Measurements from ENCODE around the gene ERGIC3.

ERGIC3 gene

GRCh38 chr20:35586751-35587425, 45.0 kb downstream of the ERGIC3 start:
- no peak for TF ChIP-seq POLR2AphosphoS5 (IDR thresholded peaks at IDR 0.05; ENCODE audit: low read depth, low read length)
- TF ChIP-seq POLR2A (IDR thresholded peaks at IDR 0.05; ENCODE audit: low read depth, low read length): no peak
- no peak for TF ChIP-seq TAF1 (IDR thresholded peaks at IDR 0.05; ENCODE audit: borderline replicate concordance, low read depth, low read length)
- DNase-seq (ENCODE audit: insufficient read length): no peak
- FAIRE-seq: no peak

DNA sequence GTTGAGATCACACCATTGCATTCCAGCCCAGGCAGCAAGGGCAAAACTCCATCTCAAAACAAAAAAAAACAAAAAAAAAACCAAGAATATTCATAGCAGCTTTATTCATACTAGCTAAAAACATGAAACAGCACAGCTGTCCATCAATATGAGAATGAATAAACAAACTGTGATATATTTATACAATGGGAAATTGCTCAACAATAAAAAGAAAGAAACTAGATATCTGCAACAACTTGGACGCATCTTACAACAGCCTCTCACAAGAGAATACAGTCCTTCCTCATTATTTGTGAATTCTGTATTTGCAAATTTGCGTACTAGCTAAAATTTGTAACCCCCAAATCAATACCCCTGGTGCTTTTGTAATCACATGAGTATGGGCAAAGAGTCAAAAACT, 45.6 kb downstream of the ERGIC3 start:
- DNase-seq (ENCODE audit: insufficient read length) (no peak), FAIRE-seq (no peak)
- TF ChIP-seq TAF1 (IDR thresholded peaks at IDR 0.05; ENCODE audit: borderline replicate concordance, low read depth, low read length) (no peak), POLR2A (IDR thresholded peaks at IDR 0.05; ENCODE audit: low read depth, low read length) (no peak), POLR2AphosphoS5 (IDR thresholded peaks at IDR 0.05; ENCODE audit: low read depth, low read length) (no peak)

DNA sequence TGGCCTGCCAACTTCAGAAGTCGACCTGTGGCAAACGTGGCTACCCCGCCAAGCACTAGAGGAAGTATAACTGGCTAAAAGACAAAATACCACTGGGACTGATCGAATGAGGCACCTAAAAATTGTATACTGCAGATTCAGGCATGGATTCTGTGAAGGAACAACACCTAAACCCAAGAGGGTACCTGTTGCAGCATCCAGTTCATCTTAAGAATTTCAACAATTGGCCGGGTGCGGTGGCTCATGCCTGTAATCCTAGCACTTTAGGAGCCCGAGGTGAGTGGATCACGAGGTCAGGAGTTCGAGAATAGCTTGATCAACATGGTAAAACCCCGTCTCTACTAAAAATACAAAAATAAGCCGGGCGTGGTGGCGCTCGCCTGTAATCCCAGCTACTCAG, 46.5 kb downstream of the ERGIC3 start:
- FAIRE-seq: no peak
- TF ChIP-seq POLR2AphosphoS5 (IDR thresholded peaks at IDR 0.05; ENCODE audit: low read depth, low read length): no peak
- no peak for TF ChIP-seq TAF1 (IDR thresholded peaks at IDR 0.05; ENCODE audit: borderline replicate concordance, low read depth, low read length)
- TF ChIP-seq POLR2A (IDR thresholded peaks at IDR 0.05; ENCODE audit: low read depth, low read length): no peak

DNA sequence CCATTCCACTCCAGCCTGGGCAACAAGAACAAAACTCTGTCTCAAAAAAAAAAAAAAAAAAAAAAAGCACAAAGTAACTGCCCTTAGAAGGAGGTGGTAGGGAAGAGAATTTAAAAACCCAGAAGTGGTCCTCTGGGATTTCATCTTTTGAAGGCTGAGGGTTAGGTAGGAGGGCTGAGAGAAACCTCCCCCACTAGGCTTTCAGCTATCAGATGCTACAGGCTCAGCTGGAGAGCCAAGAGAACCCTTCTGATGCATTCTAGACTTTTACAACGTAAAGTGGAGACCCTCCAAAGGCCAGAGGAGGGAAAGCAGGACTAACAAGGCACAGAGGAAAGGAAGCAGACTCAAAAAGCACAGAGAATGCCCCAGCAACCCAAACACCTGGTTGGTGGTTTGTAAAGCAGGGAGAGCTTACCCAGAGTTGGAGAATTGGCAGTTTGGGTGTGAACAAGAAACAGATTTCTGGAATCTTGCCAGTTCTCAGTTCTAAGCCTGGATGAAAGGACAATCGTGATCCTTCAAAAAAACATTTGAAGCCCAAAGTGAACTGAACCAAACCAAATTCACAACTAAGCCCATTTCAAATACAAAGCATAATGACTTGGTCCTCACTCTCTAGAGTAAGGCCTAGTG, 50.6 kb downstream of the ERGIC3 start:
- FAIRE-seq: no peak
- DNase-seq (ENCODE audit: insufficient read length): no peak
- no peak for TF ChIP-seq TAF1 (IDR thresholded peaks at IDR 0.05; ENCODE audit: borderline replicate concordance, low read depth, low read length)
- TF ChIP-seq POLR2AphosphoS5 (IDR thresholded peaks at IDR 0.05; ENCODE audit: low read depth, low read length): no peak
- TF ChIP-seq POLR2A (IDR thresholded peaks at IDR 0.05; ENCODE audit: low read depth, low read length): no peak

More for the DNA sequence above, 46.5 kb downstream of the ERGIC3 start:
- no peak for DNase-seq (ENCODE audit: insufficient read length)

- DNase-seq (ENCODE audit: insufficient read length) (no peak), FAIRE-seq (no peak)
- TF ChIP-seq POLR2AphosphoS5 (IDR thresholded peaks at IDR 0.05; ENCODE audit: low read depth, low read length) (no peak), POLR2A (IDR thresholded peaks at IDR 0.05; ENCODE audit: low read depth, low read length) (no peak), TAF1 (IDR thresholded peaks at IDR 0.05; ENCODE audit: borderline replicate concordance, low read depth, low read length) (no peak)
Observed at GRCh38 chr20:35595456-35595855, 53.6 kb downstream of the ERGIC3 start.

- no peak for DNase-seq (ENCODE audit: insufficient read length)
- no peak for TF ChIP-seq POLR2AphosphoS5 (IDR thresholded peaks at IDR 0.05; ENCODE audit: low read depth, low read length)
- TF ChIP-seq POLR2A (IDR thresholded peaks at IDR 0.05; ENCODE audit: low read depth, low read length): no peak
- no peak for TF ChIP-seq TAF1 (IDR thresholded peaks at IDR 0.05; ENCODE audit: borderline replicate concordance, low read depth, low read length)
- FAIRE-seq: no peak
Observed at GRCh38 chr20:35595901-35596300, 54.0 kb downstream of the ERGIC3 start.

DNA sequence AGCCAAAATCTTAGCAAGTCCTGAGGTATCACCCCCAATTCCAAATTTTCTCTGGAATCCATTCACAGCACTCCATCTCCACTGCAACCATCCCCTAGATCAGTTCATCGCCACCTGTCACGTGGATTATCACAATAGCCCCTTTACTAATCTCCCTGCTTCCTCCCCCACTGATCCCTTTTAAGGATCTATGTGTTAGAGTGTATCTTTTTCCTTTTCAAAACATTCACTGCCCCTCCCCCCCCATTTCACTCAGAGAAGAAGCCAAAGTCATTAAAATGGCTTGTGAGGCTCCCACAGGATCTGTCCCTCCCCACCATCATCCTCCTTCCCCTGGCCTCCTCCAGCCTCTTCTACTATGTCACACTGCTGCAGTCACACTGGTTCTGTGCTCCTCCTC, 55.3 kb downstream of the ERGIC3 start:
- FAIRE-seq: no peak

DNA sequence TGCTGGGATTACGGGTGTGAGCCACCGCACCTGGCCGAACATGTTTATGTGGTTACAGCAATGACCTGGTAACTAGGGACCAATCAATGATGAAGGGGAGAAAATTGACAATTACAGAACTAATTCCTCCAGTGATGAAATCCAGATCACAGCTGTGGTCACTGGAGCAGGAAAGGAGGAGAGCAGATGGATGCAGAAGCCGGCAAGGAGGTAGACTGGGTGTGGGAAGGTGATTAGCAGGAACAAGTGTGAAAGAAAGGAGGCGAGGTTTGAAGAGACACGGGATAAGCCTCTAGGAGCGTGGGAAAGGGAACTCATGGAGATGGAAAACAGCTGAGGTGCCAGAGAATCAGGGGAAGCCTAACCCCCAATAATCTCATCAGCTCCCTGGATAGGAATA, 56.6 kb downstream of the ERGIC3 start:
- DNase-seq (ENCODE audit: insufficient read length): no peak
- FAIRE-seq: no peak
- TF ChIP-seq POLR2A (IDR thresholded peaks at IDR 0.05; ENCODE audit: low read depth, low read length) (no peak), POLR2AphosphoS5 (IDR thresholded peaks at IDR 0.05; ENCODE audit: low read depth, low read length) (no peak), TAF1 (IDR thresholded peaks at IDR 0.05; ENCODE audit: borderline replicate concordance, low read depth, low read length) (no peak)

More for the DNA sequence above, 55.3 kb downstream of the ERGIC3 start:
- TF ChIP-seq POLR2AphosphoS5 (IDR thresholded peaks at IDR 0.05; ENCODE audit: low read depth, low read length): no peak
- no peak for TF ChIP-seq TAF1 (IDR thresholded peaks at IDR 0.05; ENCODE audit: borderline replicate concordance, low read depth, low read length)
- no peak for TF ChIP-seq POLR2A (IDR thresholded peaks at IDR 0.05; ENCODE audit: low read depth, low read length)
- DNase-seq (ENCODE audit: insufficient read length): no peak

DNA sequence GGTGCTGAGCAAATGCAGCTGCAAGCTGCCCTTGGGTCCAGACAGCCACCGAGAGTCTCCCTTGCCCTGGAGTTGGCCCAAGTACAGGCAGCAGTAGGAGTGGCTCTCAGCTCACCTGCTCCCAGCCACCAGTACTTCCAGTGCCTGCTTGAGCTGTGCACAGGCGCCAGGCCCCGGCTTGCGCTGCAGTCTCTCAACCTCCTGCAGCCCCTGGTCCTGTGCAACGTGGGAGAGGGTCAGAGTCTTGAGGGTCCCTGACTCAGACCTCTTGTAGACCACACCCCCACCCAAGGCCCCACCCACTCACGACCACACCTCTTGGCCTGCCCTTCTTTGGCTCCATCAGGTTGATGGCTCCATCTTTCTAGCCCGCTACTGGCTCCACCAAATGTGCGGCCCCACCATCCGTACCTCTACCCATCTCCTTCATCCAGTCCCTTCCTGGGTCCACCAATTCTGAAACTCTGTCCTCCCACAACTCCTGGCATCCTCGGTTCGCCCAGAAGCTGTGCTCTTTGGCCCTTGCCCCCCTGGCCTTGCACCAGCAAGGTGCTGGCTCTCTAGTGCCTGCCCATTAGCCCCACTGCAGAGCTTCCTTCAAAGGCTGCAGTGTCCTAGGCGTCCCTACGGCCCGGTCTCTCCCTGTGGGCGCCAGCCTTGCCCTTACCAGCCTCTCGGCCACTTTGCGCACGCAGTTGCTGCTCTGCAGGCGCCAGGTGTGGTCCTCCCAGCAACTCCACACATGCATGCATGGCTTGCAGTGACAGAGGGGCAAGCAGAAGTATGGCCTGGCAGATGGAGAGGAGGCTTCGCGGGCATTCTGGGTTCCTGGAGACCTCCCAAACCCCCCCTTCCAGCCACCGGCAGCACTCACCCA, 57.3 kb downstream of the ERGIC3 start:
- DNase-seq (ENCODE audit: insufficient read length) (no peak), FAIRE-seq (no peak)
- TF ChIP-seq POLR2AphosphoS5 (IDR thresholded peaks at IDR 0.05; ENCODE audit: low read depth, low read length) (no peak), POLR2A (IDR thresholded peaks at IDR 0.05; ENCODE audit: low read depth, low read length) (no peak), TAF1 (IDR thresholded peaks at IDR 0.05; ENCODE audit: borderline replicate concordance, low read depth, low read length) (no peak)

GRCh38 chr20:35599776-35600120, 57.9 kb downstream of the ERGIC3 start:
- no peak for FAIRE-seq
- DNase-seq (ENCODE audit: insufficient read length): no peak
- TF ChIP-seq TAF1 (IDR thresholded peaks at IDR 0.05; ENCODE audit: borderline replicate concordance, low read depth, low read length): no peak

DNA sequence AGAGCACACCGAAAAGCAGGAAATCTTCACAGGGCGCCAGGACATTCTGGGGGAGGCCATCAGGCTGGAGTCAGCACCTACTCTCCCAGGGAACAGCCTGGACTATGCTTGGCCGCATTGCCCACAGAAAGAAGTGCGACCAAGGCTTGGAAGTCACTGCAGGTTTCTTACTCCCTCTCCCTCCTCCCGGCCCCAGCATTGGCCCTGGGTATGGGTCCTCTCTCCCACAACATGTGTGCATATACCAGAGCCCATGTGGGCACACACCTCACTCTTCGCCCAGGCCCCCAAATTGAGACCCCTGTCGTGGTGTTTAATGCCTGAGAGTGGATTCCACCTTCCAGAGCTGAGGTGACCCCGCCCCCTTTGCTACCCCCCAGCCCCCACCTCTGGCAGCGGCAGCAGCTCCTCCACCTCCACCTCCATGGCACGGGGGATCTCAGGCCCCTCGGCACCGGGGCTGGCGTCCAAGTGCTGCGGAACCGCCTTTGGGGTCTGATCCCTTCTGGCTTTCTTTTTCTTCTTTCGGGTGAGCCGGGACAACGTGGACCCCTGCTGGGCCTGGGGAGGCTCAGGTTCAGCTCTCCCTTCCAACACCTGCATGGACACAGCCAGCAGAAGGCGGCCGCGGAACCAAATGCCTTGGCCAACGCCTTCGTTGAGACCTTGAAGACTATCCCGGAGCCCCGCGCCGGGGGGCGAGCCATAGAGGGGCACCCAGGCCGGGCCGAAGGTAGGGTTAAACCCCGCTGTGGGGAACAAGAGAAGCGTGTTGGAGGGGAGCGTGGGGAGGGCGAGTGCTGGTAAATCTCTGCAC, 58.5 kb downstream of the ERGIC3 start:
- no peak for DNase-seq (ENCODE audit: insufficient read length)
- FAIRE-seq: no peak
- TF ChIP-seq POLR2AphosphoS5 (IDR thresholded peaks at IDR 0.05; ENCODE audit: low read depth, low read length) (no peak), POLR2A (IDR thresholded peaks at IDR 0.05; ENCODE audit: low read depth, low read length) (no peak), TAF1 (IDR thresholded peaks at IDR 0.05; ENCODE audit: borderline replicate concordance, low read depth, low read length) (no peak)

Data from GM12892 (cell line).